ENCODE results near the gene MRPS7. TPM values are rescaled to one million over a fixed set of nuclear protein-coding genes. Genes with fewer than 3 reads are reported as not detected.

The MRPS7 gene
- total RNA-seq, 6 experiments from 2014 or later: 58.2 to 64.7 (median 60.2) TPM

DNA sequence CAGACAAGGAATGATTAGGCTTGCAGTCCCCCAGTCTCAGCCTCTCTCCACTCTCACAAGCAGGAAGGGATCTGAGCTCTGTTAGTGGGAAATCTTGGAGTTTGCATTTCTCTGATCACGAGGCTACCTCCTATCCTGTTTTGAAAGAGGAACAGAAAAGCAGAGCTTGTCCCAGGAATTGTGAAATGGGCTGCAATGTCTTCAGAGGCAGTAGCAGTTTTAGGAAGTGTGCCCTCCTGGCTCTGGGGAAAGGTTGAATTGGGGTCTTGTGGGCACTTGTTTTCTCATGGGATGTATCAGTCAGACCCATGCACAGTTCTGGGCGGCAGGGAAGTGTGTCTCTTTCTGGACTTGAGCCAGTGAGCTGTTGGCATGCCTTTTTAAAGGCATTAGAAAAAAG lies 33.4 kb upstream of the MRPS7 start:
- Mint-ChIP-seq H3K4me1 (ENCODE audit: low read depth) (no peaks in the 10 kb centered on the region), H3K27ac (no peak overlapping the region), H3K9me3 (no peaks in the 10 kb centered on the region), H3K36me3 (ENCODE audit: low read depth) (peaks cover 13% of the 10 kb centered on the region; the same call in 1 of the 2 replicates), H3K4me3 (no peak overlapping the region), H3K27me3 (ENCODE audit: insufficient read depth) (no peaks in the 10 kb centered on the region)
- TF ChIP-seq, protein P1, sequence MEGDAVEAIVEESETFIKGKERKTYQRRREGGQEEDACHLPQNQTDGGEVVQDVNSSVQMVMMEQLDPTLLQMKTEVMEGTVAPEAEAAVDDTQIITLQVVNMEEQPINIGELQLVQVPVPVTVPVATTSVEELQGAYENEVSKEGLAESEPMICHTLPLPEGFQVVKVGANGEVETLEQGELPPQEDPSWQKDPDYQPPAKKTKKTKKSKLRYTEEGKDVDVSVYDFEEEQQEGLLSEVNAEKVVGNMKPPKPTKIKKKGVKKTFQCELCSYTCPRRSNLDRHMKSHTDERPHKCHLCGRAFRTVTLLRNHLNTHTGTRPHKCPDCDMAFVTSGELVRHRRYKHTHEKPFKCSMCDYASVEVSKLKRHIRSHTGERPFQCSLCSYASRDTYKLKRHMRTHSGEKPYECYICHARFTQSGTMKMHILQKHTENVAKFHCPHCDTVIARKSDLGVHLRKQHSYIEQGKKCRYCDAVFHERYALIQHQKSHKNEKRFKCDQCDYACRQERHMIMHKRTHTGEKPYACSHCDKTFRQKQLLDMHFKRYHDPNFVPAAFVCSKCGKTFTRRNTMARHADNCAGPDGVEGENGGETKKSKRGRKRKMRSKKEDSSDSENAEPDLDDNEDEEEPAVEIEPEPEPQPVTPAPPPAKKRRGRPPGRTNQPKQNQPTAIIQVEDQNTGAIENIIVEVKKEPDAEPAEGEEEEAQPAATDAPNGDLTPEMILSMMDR (IDR thresholded peaks at IDR 0.05): no peak
- no peak for DNase-seq

DNA sequence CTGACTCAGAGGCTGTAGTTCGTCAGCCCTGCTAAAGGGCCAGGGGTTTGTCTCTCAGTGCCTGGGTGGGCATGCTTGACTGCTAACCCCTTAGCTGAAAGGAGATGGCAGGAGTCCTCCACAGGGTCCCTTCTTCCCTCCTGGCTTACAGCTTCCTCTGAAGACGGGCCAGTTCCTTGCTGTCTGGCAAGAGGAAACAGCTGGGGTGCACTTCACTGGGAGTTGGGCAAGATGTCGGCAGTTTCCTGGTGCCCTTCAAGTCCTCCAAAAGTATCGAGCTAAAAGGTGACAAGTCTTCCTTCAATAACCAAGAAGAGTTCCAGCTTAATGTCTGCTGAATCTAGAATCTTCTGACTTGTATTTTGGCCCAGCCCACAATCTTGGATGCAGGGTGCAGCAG lies 32.8 kb upstream of the MRPS7 start:
- H3K4me1 Mint-ChIP-seq (ENCODE audit: low read depth): no peaks in the 10 kb centered on the region
- no peak overlapping the region for H3K4me3 Mint-ChIP-seq
- H3K9me3 Mint-ChIP-seq: no peaks in the 10 kb centered on the region
- DNase-seq: no peak
- peaks cover 13% of the 10 kb centered on the region; the same call in 1 of the 2 replicates for H3K36me3 Mint-ChIP-seq (ENCODE audit: low read depth)
- TF ChIP-seq, protein P1 (IDR thresholded peaks at IDR 0.05): no peak
- H3K27me3 Mint-ChIP-seq (ENCODE audit: insufficient read depth): no peaks in the 10 kb centered on the region
- H3K27ac Mint-ChIP-seq: no peak overlapping the region

DNA sequence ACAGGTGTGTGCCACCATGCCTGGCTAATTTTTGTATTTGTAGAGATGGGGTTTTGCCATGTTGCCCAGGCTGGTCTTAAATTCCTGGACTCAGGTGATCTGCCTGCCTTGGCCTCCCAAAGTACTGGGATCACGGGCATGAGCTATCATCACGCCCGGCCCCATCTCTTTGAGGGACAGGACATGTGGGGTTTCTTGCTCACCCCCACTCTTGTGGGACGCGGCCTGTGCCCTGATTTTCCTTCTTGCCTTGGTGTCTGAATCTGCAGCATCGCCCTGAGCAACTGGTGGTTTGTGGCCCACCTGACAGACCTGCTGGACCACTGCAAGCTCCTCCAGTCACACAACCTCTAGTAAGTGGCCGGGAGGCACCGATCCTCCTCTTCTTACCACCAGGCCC lies 30.6 kb upstream of the MRPS7 start:
- Mint-ChIP-seq H3K27me3 (ENCODE audit: insufficient read depth) (peaks cover 2% of the 10 kb centered on the region), H3K36me3 (ENCODE audit: low read depth) (peaks cover 22% of the 10 kb centered on the region), H3K27ac (no peak overlapping the region), H3K4me1 (ENCODE audit: low read depth) (no peaks in the 10 kb centered on the region), H3K4me3 (no peak overlapping the region), H3K9me3 (no peaks in the 10 kb centered on the region)
- no peak for DNase-seq
- TF ChIP-seq, protein P1 (IDR thresholded peaks at IDR 0.05): no peak

DNA sequence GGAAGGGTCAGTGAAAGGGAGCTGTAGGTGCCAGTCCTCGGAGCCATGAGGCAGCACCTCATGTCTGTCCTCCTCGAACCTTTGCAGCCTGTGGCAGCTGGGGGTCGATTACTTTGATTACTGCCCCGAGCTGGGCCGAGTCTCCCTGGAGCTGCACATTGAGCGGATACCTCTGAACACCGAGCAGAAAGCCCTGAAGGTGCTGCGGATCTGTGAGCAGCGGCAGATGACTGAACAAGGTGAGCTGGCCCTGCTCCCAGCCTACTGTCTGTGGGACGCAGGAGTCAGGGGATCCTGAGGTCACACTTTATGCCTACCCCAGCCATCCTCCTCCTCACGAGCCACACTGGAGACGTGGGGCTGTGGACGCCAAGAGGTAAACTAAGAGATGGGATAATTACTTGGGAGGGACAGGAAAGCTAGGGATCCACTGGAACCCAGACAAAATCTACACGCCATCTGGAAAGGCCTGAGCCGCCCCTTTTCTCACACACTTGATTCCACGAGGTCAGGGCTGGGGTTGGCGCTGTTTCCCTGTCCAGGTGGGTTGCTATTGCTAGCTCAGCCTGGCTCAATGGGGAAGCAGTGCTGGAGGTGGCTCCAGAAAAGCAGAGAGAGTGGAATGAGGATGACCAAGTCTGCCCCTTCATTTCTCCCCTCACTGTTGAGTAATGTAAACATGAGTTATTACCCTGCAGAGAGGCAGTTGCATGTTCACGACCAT lies 29.8 kb upstream of the MRPS7 start:
- H3K9me3 Mint-ChIP-seq: no peaks in the 10 kb centered on the region
- peaks cover 28% of the 10 kb centered on the region for H3K36me3 Mint-ChIP-seq (ENCODE audit: low read depth)
- no peak for DNase-seq
- peaks cover 2% of the 10 kb centered on the region for H3K27me3 Mint-ChIP-seq (ENCODE audit: insufficient read depth)
- H3K27ac Mint-ChIP-seq: no peak overlapping the region
- TF ChIP-seq, protein P1 (IDR thresholded peaks at IDR 0.05): no peak
- no peak overlapping the region for H3K4me3 Mint-ChIP-seq
- no peaks in the 10 kb centered on the region for H3K4me1 Mint-ChIP-seq (ENCODE audit: low read depth)

DNA sequence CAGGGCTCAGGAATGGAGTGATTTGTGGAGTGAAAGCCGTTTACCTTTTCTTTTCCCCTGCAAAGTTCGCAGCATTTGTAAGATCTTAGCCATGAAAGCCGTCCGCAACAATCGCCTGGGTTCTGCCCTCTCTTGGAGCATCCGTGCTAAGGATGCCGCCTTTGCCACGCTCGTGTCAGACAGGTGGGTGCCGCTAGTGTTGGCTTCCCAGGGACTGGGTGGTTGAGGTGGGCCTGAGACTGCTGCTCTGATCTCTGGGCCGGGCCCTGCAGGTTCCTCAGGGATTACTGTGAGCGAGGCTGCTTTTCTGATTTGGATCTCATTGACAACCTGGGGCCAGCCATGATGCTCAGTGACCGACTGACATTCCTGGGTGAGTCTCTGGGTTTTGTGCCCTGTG lies 28.9 kb upstream of the MRPS7 start:
- Mint-ChIP-seq H3K4me1 (ENCODE audit: low read depth) (no peaks in the 10 kb centered on the region), H3K36me3 (ENCODE audit: low read depth) (peaks cover 28% of the 10 kb centered on the region), H3K27ac (no peak overlapping the region), H3K9me3 (no peaks in the 10 kb centered on the region), H3K4me3 (no peak overlapping the region), H3K27me3 (ENCODE audit: insufficient read depth) (peaks cover 2% of the 10 kb centered on the region)
- TF ChIP-seq, protein P1 (IDR thresholded peaks at IDR 0.05): no peak
- no peak for DNase-seq

Data from HFFc6 (cell line).